ENCODE data around the gene TNXB.
"Not testable (repeated sequence)": the region's sequence is repeated elsewhere in the genome, so short reads cannot be mapped to it uniquely, and the experiment has no call there.

The TNXB gene

GRCh38 chr6:32004864-32005537, 104.1 kb downstream of the TNXB start:
- not testable (repeated sequence) for H3K4me3 ChIP-seq (ENCODE audit: low read length in 2 of 2); H3K9ac ChIP-seq (ENCODE audit: low read depth in 1 of 2, low read length in 2 of 2); H3K36me3 ChIP-seq (ENCODE audit: control insufficient read depth in 2 of 2, insufficient read depth in 2 of 2, low read length in 2 of 2); H3K27ac ChIP-seq (ENCODE audit: low read depth in 2 of 2, low read length in 2 of 2); H3K4me1 ChIP-seq (ENCODE audit: control insufficient read depth in 2 of 2, insufficient read depth in 2 of 2, low read length in 2 of 2); H3K9me3 ChIP-seq (ENCODE audit: control insufficient read depth in 2 of 2, low read length in 2 of 2); H3K27me3 ChIP-seq (ENCODE audit: control insufficient read depth in 2 of 2, insufficient read depth in 2 of 2, low read length in 2 of 2)

- H3K27ac ChIP-seq (ENCODE audit: low read depth in 2 of 2, low read length in 2 of 2), result not testable (repeated sequence)
Observed at GRCh38 chr6:32004393-32004792, 104.7 kb downstream of the TNXB start.

GRCh38 chr6:32003301-32003700, 105.8 kb downstream of the TNXB start:
- H3K27me3 ChIP-seq (ENCODE audit: control insufficient read depth in 2 of 2, insufficient read depth in 2 of 2, low read length in 2 of 2); H3K9ac ChIP-seq (ENCODE audit: low read depth in 1 of 2, low read length in 2 of 2); H3K9me3 ChIP-seq (ENCODE audit: control insufficient read depth in 2 of 2, low read length in 2 of 2): not testable (repeated sequence)

More at GRCh38 chr6:32004393-32004792, 104.7 kb downstream of the TNXB start:
- not testable (repeated sequence) for H3K4me3 ChIP-seq (ENCODE audit: low read length in 2 of 2); H3K4me1 ChIP-seq (ENCODE audit: control insufficient read depth in 2 of 2, insufficient read depth in 2 of 2, low read length in 2 of 2); H3K9ac ChIP-seq (ENCODE audit: low read depth in 1 of 2, low read length in 2 of 2); H3K36me3 ChIP-seq (ENCODE audit: control insufficient read depth in 2 of 2, insufficient read depth in 2 of 2, low read length in 2 of 2); H3K9me3 ChIP-seq (ENCODE audit: control insufficient read depth in 2 of 2, low read length in 2 of 2); H3K27me3 ChIP-seq (ENCODE audit: control insufficient read depth in 2 of 2, insufficient read depth in 2 of 2, low read length in 2 of 2)

DNA sequence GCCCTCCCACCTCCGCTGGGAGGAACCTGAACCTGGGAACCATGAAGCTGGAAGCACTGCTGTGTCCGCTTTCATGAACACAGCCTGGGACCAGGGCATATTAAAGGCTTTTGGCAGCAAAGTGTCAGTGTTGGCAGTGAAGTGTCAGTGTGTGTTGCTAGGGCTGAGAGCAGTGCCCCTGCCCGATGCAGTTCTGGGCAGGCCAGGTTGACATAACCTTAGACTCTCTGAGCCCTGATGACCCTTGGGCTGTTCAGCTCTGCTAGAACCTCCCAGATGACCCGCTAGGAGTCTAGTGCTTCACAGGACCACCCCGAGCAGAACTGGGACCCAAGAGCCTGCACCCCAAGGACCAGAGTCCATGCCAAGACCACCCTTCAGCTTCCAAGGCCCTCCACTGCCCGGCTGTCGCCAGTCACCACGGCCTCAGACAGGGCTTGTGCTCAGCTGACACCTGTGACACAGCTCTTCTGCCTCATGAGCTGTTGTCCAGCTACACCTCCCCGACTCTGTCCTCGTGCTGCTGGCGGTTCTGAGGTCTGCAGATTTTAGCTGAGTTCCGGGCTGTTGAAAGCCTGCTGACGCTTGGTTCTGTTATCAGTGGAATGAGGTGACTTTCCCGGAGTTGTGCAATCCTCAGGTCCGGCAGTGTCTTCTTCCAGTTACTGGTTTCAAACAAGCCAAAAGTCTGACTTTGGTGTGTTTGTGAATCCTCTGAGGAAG, 106.4 kb downstream of the TNXB start:
- not testable (repeated sequence) for H3K9me3 ChIP-seq (ENCODE audit: control insufficient read depth in 2 of 2, low read length in 2 of 2); H3K4me1 ChIP-seq (ENCODE audit: control insufficient read depth in 2 of 2, insufficient read depth in 2 of 2, low read length in 2 of 2); H3K9ac ChIP-seq (ENCODE audit: low read depth in 1 of 2, low read length in 2 of 2); H3K4me3 ChIP-seq (ENCODE audit: low read length in 2 of 2); H3K27me3 ChIP-seq (ENCODE audit: control insufficient read depth in 2 of 2, insufficient read depth in 2 of 2, low read length in 2 of 2); H3K27ac ChIP-seq (ENCODE audit: low read depth in 2 of 2, low read length in 2 of 2); H3K36me3 ChIP-seq (ENCODE audit: control insufficient read depth in 2 of 2, insufficient read depth in 2 of 2, low read length in 2 of 2)

More at GRCh38 chr6:32003301-32003700, 105.8 kb downstream of the TNXB start:
- not testable (repeated sequence) for H3K27ac ChIP-seq (ENCODE audit: low read depth in 2 of 2, low read length in 2 of 2); H3K4me1 ChIP-seq (ENCODE audit: control insufficient read depth in 2 of 2, insufficient read depth in 2 of 2, low read length in 2 of 2); H3K36me3 ChIP-seq (ENCODE audit: control insufficient read depth in 2 of 2, insufficient read depth in 2 of 2, low read length in 2 of 2); H3K4me3 ChIP-seq (ENCODE audit: low read length in 2 of 2)

DNA sequence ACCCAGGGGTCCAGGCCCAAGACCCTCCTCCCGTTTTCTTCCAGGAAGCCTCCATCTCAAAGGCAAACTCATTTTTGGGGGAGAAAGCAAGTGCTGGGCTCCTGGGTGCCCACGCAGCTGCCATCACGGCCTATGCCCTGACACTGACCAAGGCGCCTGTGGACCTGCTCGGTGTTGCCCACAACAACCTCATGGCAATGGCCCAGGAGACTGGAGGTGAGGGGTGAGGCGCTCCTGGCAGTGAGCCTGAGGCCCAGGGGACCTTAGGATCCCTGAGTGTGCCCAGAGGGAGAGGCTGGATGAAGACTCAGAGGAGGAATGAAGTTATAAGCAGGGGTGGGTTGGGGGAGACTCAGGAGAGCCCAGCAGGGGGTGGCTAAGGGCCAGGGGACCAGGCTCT, 112.8 kb downstream of the TNXB start:
- H3K27me3 ChIP-seq (ENCODE audit: control insufficient read depth in 2 of 2, insufficient read depth in 2 of 2, low read length in 2 of 2); H3K4me1 ChIP-seq (ENCODE audit: control insufficient read depth in 2 of 2, insufficient read depth in 2 of 2, low read length in 2 of 2); H3K9me3 ChIP-seq (ENCODE audit: control insufficient read depth in 2 of 2, low read length in 2 of 2); H3K4me3 ChIP-seq (ENCODE audit: low read length in 2 of 2); H3K9ac ChIP-seq (ENCODE audit: low read depth in 1 of 2, low read length in 2 of 2); H3K27ac ChIP-seq (ENCODE audit: low read depth in 2 of 2, low read length in 2 of 2); H3K36me3 ChIP-seq (ENCODE audit: control insufficient read depth in 2 of 2, insufficient read depth in 2 of 2, low read length in 2 of 2): not testable (repeated sequence)

- H3K4me3 ChIP-seq (ENCODE audit: low read length in 2 of 2), result not testable (repeated sequence)
Observed at GRCh38 chr6:31994421-31994820, 114.7 kb downstream of the TNXB start.

More at GRCh38 chr6:31994421-31994820, 114.7 kb downstream of the TNXB start:
- H3K36me3 ChIP-seq (ENCODE audit: control insufficient read depth in 2 of 2, insufficient read depth in 2 of 2, low read length in 2 of 2); H3K27ac ChIP-seq (ENCODE audit: low read depth in 2 of 2, low read length in 2 of 2); H3K9me3 ChIP-seq (ENCODE audit: control insufficient read depth in 2 of 2, low read length in 2 of 2); H3K4me1 ChIP-seq (ENCODE audit: control insufficient read depth in 2 of 2, insufficient read depth in 2 of 2, low read length in 2 of 2); H3K27me3 ChIP-seq (ENCODE audit: control insufficient read depth in 2 of 2, insufficient read depth in 2 of 2, low read length in 2 of 2); H3K9ac ChIP-seq (ENCODE audit: low read depth in 1 of 2, low read length in 2 of 2): not testable (repeated sequence)
